GM10248 (cell line): ENCODE measurements around the gene OR1J2.

Source experiments
- CTCF ChIA-PET: fragments of 300-600 bp; sonication (Branson Sonifier 250); formaldehyde crosslinking; extraction: SDS; loops from one replicate; lab custom pipeline; 2021; ENCODE audit warnings: antibody characterized with exemption; lab: Yijun Ruan, JAX
- POLR2A ChIA-PET: fragments of 350-650 bp; sonication (Branson Sonifier 250); formaldehyde crosslinking; extraction: SDS; loops from one replicate; lab custom pipeline; 2020; ENCODE audit warnings: antibody characterized with exemption; lab: Yijun Ruan, JAX
- DNase-seq: peaks from one replicate; pipeline ENCODE4 v3.0.0; 2012; ENCODE audit errors: extremely low spot score
- CTCF ChIP-seq: IDR thresholded peaks from 2 replicates; pipeline ENCODE4 v1.5.1; 2012; ENCODE audit warnings: mild to moderate bottlenecking, low read depth; ENCODE audit errors: extremely low read depth, missing control alignments, control extremely low read depth

Gene OR1J2, protein sequence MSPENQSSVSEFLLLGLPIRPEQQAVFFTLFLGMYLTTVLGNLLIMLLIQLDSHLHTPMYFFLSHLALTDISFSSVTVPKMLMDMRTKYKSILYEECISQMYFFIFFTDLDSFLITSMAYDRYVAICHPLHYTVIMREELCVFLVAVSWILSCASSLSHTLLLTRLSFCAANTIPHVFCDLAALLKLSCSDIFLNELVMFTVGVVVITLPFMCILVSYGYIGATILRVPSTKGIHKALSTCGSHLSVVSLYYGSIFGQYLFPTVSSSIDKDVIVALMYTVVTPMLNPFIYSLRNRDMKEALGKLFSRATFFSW

DNA sequence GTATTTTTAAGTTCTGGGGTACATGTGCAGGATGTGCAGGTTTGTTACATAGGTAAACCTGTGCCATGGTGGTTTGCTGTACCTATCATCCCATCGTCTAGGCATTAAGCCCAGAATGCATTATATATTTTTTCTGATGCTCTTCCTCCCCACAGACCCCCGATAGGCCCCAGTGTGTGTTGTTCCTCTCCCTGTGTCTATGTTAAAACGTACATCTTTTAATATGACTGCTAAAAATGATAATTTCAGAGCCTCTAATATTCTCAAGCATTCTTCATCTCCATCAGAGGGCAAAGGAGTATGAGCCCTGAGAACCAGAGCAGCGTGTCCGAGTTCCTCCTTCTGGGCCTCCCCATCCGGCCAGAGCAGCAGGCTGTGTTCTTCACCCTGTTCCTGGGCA lies at the start of gene OR1J2:
TSS of gene OR1J2 (plus strand) at position 301 of the 400 bp plus-strand sequence. CDS start at position 301, 0 bp downstream.
- no peak for TF ChIP-seq CTCF
- ChIA-PET POLR2A (no interaction called here), CTCF (interaction anchor here (3.4 kb wide), 1 partner anchor 12 kb away, joined by 12 read pairs; no protein-coding TSS in a partner anchor)
- no peak for DNase-seq

DNA sequence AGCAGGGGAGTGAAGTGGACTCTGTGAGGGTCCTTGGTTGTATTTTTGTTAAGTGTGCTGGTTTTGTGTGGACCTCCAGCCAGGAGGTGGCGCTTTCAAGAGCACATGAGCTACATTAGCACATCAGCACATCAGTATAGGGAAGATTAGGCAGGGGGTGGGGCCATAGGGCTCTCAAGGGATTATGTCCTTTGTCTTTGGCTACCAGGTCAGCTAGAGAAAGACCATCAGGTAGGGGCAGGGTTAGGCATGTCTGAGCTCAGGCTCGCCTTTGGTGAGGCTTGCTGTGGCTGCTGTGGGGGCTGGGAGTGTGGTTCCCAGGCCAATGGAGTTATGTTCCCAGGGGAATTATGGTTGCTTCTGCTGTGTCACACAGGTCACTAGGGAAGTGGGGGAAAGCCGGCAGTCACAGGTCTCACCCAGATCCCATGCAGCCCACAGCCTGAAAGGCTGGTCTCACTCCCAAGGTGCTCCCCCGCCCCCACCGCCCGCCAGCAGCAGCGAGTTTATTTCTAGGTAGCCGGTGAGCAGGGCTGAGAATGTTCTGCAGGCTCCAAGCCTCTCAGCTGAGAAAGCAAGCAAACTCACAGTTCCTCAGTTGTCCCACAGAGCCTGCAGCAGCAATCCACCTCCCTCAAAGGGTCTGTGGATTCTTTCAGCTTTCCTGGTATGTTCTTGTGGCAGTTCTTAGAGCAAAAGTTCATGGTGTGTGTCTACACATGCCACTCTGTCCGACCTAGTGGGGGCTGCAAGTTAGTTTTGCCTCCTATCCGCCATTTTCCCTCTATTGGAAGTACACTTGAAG lies 46.6 kb upstream of the OR1J2 start:
- CTCF ChIA-PET, result interaction anchor here (0.7 to 4.5 kb wide), 21 partner anchors 9 to 885 kb away, joined by 3 to 65 read pairs (median 4); partner anchors contain the start of gene OR1J1
- POLR2A ChIA-PET, result no interaction called here
- DNase-seq, result no peak
- TF ChIP-seq CTCF, result peak; percentile 49

DNA sequence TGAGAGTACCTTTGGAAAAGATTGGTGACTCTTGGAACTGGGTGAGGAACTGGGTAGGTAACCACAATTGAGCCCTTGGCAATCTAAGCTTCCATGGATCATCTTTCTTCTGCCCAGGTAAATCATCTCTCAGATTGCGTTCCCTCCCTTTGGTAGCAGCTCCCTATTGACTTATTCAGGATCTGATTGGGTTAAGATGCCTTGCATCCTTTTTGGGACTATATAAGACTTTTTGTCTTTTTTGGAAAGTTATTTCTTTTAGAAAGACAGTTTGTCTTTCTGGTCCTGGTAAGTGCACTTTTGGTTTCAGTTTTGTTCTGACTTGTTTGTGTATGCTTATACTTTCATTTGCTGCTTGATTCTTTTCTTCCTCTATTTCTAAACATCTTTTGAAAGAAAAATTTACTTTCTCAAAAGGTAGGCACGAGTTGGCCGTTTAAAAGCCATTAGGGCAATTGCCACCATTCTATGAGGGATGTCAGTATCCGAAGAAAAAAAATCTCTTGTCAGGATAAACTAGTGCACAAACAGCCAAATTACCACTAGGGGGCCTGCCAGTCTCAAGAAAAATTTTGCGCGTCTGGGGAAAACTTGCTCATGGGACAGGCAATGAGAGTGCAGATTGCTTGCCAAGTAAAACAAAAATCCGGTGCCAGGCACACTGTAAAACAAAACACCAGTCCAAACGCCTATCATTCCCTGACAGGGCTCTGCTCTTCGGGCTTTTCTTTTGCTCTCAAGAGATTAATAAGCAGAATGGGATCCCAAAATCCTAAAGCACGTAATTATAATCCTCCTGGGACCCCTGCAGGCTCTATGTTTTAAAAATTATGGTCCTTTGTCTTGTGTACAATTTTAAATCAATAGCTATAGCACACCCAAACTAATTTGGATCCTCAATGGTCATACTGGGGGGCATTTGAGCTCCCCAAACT lies 45.7 kb upstream of the OR1J2 start:
- DNase-seq, result peak; percentile 67
- ChIA-PET POLR2A (no interaction called here), CTCF (interaction anchor here (0.7 to 4.5 kb wide), 24 partner anchors 10 to 885 kb away, joined by 3 to 65 read pairs (median 4); partner anchors contain the start of gene OR1J1)
- TF ChIP-seq CTCF, result peak; percentile 80

GRCh38 chr9:122466456-122466855 lies 44.1 kb upstream of the OR1J2 start:
- ChIA-PET CTCF (interaction anchor here (1.3 to 4.5 kb wide), 4 partner anchors 9 to 342 kb away, joined by 5 to 65 read pairs (median 18); no protein-coding TSS in a partner anchor), POLR2A (no interaction called here)
- TF ChIP-seq CTCF, result no peak
- DNase-seq, result no peak

DNA sequence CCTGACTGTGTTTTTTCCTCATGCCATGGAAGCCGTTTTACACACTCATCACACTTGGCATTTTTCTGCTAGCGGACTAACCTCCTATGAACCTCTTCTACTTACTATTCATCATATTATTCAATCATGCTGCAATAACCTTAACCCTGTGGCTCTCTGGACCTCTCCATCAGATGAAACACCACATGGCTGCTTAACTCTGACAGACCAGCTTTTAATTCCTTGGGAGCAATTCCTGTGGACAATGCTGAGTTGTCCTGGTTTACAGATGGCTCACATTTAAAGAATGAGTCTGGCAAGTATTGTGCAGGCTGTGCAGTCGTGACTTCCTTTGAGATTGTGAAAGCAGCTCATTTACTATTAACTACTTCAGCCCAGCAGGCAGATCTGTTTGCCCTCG lies 41.9 kb upstream of the OR1J2 start:
- CTCF ChIA-PET, result interaction anchor here (1.9 kb wide), 1 partner anchor 342 kb away, joined by 6 read pairs; no protein-coding TSS in a partner anchor
- no peak for DNase-seq
- POLR2A ChIA-PET, result no interaction called here
- no peak for TF ChIP-seq CTCF
